ENCODE data around the gene TEDC2. TPM values are rescaled to one million over a fixed set of nuclear protein-coding genes. Genes with fewer than 3 reads are reported as not detected.

Gene TEDC2
- total and polyA plus RNA-seq, 9 of the 15 experiments (the other 6 are each of a cell fraction or from before 2014, with no cell fraction given), result 0.75 to 57.0 (median 17.6) TPM

DNA sequence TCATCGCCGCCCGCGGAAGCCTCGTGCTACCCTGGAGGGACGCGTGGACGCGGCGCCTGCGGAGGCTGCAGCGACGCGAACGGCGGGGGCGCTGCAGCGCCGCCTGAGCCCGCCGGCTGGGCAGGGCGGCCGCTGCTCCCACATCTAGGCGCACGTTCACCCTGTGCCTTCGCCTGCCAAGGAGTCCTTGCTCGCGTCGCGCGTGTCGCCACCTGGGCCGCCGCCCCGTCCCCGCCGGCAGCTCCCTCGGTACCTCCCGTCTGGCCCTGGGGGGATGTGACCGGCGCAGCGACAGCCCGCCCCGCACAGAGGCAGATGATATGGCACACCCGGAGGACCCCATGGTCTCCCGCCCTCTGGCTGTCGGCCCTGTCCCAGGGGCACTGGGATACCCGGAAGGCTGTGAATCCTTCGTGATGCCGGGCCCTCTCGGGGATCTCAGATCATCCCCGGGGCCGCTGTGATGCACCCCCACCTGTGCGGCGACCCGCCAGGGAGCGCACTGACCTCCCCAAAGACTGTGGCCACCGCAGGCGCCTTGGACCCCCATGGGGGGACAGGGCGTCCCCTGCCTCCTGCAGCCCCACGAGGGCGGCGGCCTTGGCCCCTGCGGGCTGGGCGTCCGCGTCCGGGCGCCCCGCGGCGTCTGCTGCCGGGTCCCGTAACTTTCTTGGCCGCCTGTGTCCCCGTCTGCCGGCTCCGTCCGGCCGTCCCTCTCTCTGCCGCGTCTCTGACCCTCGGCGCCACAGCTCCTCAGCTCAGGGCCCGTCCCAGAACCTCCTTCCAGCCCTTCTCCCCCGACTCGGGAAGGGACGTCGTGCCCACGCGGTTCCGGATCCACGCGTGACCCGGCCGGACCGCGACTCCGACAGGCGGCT lies 14.3 kb downstream of the TEDC2 start (continued):
- TF ChIP-seq RBM34 (IDR thresholded peaks at IDR 0.05; ENCODE audit: borderline replicate concordance, insufficient read depth, low read length), result no peak
- TF ChIP-seq, protein P1, sequence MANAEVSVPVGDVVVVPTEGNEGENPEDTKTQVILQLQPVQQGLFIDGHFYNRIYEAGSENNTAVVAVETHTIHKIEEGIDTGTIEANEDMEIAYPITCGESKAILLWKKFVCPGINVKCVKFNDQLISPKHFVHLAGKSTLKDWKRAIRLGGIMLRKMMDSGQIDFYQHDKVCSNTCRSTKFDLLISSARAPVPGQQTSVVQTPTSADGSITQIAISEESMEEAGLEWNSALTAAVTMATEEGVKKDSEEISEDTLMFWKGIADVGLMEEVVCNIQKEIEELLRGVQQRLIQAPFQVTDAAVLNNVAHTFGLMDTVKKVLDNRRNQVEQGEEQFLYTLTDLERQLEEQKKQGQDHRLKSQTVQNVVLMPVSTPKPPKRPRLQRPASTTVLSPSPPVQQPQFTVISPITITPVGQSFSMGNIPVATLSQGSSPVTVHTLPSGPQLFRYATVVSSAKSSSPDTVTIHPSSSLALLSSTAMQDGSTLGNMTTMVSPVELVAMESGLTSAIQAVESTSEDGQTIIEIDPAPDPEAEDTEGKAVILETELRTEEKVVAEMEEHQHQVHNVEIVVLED (CRISPR knock-in tag; IDR thresholded peaks at IDR 0.05), result peak; percentile 68
- peak in 1 of 2 experiments; percentile 38; a peak in 2 of 4 replicates for TF ChIP-seq MNT (conservative IDR thresholded peaks at IDR 0.05)
- no peak for TF ChIP-seq ZNF133 (CRISPR knock-in tag; IDR thresholded peaks at IDR 0.05)
- peak; percentile 31 for TF ChIP-seq REST (IDR thresholded peaks at IDR 0.05; ENCODE audit: borderline replicate concordance)
- peak; percentile 62; the same call in 1 of the 2 replicates for TF ChIP-seq REST (CRISPR knock-in tag; IDR thresholded peaks at IDR 0.05; ENCODE audit: low read depth)
- peak; percentile 80 for TF ChIP-seq CXXC5 (CRISPR knock-in tag; IDR thresholded peaks at IDR 0.05)
- TF ChIP-seq RBM25 (IDR thresholded peaks at IDR 0.05; ENCODE audit: low read depth, low read length, severe bottlenecking), result no peak
- TF ChIP-seq KAT2B (IDR thresholded peaks at IDR 0.05; ENCODE audit: low read depth, low read length), result no peak
- no peak; the same call in 1 of the 2 replicates for TF ChIP-seq HNRNPL (IDR thresholded peaks at IDR 0.05; ENCODE audit: low read depth, low read length)
- peak; percentile 66; the same call in 1 of the 2 replicates for TF ChIP-seq KAT7 (CRISPR knock-in tag; IDR thresholded peaks at IDR 0.05; ENCODE audit: borderline replicate concordance)
- TF ChIP-seq ZNF511 (CRISPR knock-in tag; IDR thresholded peaks at IDR 0.05), result 0 out of 2 replicates have a peak, but pooled peaks have one; percentile 67
- peak; percentile 93 for TF ChIP-seq SAFB (IDR thresholded peaks at IDR 0.05; ENCODE audit: borderline replicate concordance, low read depth, low read length)
- 0 out of 2 replicates have a peak, but pooled peaks have one; percentile 9 for TF ChIP-seq HCFC1 (IDR thresholded peaks at IDR 0.05; ENCODE audit: low read depth, low read length)

All from K562 (cell line).